Sigmoid colon (tissue), 4 donors: ENCODE measurements around the gene NADK.
"Not testable (repeated sequence)": the region's sequence is repeated elsewhere in the genome, so short reads cannot be mapped to it uniquely, and the experiment has no call there.

Experiments used
- CTCF ChIP-seq, 4 experiments: fragments of 450-650 bp in 3 of 4; fragments of 200-600 bp in 1 of 4; IDR thresholded peaks; one replicate each; pipeline ENCODE4 v1.5.1; 2016 to 2019; ENCODE audit warnings: antibody characterized with exemption in 4 of 4, mild to moderate bottlenecking in 3 of 4, moderate library complexity in 2 of 4
- POLR2AphosphoS5 ChIP-seq, 4 donors: sonication (generic); formaldehyde crosslinking; IDR thresholded peaks; one replicate each; pipeline ENCODE4 v1.6.1; 2017; ENCODE audit warnings: antibody characterized with exemption in 4 of 4

DNA sequence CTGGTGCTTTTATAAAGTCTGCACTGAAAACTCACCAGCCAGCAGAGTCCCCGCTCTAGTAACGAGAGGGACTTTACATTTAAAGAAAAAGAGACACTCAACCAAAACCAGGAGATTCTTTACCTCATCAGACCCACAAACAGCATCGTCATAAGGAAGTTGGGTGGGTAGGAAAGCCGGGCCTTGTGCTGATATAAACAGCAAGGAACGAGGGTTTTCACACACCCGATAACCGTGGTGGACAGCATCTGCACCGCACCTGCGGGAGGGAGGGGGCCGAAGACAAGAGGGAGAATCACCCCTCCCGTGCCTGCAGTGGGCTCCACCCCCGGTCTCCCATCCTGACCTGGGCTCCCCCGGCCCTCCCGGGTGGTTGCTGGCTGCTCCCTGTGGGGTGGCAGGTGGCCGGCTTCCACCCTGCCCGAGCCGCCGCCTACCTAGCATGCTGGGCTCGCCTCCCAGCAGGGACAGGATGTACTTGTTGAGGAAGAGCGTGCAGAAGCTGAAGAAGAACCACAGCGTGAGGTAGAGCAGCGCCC lies 39.4 kb downstream of the NADK start:
- TF ChIP-seq CTCF, POLR2AphosphoS5 (IDR thresholded peaks at IDR 0.05): not testable (repeated sequence)
